GM10847 (cell line): ENCODE results near the gene NES.

Source experiments
- POLR2A ChIP-seq: IDR thresholded peaks from 2 replicates; pipeline ENCODE4 v1.6.1; 2011; ENCODE audit not compliant: insufficient read length; ENCODE audit errors: extremely low read depth

NES gene

DNA sequence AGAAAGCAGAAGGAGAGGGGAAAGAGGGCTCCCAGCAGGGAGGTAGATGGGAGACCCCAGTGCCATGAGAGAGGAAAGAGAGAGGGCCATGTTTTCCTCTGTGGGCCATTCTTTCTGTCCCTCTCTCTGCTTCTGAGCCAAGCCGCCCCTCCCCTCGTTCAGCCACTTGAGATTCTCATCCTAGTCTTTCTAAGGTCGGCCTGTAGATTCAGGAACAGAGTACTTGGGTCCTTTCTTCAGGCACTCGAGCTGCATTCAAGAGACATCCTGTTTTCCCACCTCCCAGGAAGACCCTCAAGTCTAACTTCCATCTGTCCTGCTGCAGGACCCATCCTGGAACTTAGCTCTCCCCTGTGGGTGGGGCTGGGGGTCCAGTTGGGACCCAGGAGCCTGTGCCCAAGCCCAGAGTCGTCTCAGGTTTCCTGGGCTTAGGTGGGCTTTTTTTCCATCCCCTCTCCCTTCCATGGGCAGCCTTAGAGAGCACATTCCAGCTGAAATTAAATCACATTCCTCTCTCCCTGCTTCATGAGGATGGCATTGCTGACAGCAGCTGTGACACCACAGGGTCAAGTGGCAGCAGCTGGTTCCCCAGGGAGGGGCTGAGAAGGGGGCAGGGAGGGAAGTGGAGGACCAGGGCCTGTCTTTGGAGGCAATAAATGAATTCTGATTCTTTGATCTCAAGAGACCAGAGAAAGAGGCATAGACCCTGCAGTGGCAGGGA lies 13.0 kb downstream of the NES start:
- no peak for TF ChIP-seq POLR2A

- no peak for TF ChIP-seq POLR2A
Measured at GRCh38 chr1:156663178-156663577, 14.0 kb downstream of the NES start.

- TF ChIP-seq POLR2A, result no peak
Measured at GRCh38 chr1:156662800-156663055, 14.5 kb downstream of the NES start.

GRCh38 chr1:156662005-156662799 lies 15.0 kb downstream of the NES start:
- no peak for TF ChIP-seq POLR2A

- no peak for TF ChIP-seq POLR2A
Measured at GRCh38 chr1:156660752-156661112, 16.5 kb downstream of the NES start.

GRCh38 chr1:156659988-156660751 lies 17.0 kb downstream of the NES start:
- TF ChIP-seq POLR2A, result peak; percentile 35

- TF ChIP-seq POLR2A, result no peak
Measured at GRCh38 chr1:156659661-156659987, 17.6 kb downstream of the NES start.

DNA sequence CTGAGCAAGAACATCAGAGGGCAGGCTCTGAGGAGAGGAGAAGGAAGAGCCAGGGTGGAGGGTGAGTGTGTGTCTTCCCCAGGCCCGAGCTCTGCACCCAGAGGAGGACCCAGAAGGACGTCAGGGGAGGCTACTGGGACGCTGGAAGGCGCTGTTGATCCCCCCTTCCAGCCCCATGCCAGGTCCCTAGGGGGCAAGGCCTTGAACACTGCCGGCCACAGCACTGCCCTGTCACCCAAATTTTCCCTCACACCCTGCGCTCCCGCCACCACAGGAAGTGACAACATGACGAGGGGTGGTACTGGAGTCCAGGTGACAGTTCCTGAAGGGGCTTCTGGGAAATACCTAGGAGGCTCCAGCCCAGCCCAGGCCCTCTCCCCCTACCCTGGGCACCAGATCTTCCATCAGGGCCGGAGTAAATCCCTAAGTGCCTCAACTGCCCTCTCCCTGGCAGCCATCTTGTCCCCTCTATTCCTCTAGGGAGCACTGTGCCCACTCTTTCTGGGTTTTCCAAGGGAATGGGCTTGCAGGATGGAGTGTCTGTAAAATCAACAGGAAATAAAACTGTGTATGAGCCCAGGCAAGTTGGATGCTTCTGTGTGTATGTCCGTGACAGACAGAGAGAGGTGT lies 18.1 kb downstream of the NES start:
- no peak for TF ChIP-seq POLR2A

DNA sequence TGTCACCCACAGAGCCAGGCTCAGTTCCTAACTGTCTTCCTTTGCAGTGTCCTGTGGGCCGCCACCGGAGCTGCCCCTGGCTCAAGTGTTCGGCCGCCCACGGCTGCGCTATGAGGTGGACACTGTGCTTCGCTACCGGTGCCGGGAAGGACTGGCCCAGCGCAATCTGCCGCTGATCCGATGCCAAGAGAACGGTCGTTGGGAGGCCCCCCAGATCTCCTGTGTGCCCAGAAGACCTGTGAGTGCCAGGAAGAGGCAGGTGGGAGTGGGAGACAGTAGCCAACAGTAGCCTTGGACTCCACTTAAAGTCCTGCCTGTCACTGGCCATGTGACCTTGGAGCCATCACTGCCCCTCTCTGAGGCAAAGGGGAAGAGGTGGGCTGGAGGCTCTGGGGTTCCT lies 18.7 kb downstream of the NES start:
- TF ChIP-seq POLR2A, result no peak

DNA sequence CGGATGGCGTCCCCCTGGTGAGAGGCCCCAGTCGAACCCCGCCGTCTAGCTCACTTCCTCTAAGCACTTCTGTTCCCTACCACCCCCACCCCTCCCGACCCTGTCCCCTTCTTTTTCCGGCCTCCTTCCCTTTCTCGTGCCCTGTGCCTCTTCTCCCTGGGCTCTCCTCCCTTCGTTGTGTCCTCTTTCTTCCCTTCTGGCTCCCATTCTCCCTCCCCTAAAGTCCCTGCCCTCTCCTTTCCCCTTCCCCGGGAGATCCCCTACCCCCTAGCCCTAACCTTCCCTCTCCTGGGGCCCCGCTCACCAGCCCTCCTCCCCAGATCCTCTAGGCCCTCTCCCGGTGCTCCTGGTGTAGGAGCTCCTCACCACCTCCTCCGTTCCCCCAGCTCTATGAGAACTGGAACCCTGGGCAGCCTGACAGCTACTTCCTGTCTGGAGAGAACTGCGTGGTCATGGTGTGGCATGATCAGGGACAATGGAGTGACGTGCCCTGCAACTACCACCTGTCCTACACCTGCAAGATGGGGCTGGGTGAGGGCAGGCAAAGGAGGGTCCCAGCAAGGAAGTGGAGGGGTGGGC lies 19.4 kb downstream of the NES start:
- TF ChIP-seq POLR2A, result no peak

DNA sequence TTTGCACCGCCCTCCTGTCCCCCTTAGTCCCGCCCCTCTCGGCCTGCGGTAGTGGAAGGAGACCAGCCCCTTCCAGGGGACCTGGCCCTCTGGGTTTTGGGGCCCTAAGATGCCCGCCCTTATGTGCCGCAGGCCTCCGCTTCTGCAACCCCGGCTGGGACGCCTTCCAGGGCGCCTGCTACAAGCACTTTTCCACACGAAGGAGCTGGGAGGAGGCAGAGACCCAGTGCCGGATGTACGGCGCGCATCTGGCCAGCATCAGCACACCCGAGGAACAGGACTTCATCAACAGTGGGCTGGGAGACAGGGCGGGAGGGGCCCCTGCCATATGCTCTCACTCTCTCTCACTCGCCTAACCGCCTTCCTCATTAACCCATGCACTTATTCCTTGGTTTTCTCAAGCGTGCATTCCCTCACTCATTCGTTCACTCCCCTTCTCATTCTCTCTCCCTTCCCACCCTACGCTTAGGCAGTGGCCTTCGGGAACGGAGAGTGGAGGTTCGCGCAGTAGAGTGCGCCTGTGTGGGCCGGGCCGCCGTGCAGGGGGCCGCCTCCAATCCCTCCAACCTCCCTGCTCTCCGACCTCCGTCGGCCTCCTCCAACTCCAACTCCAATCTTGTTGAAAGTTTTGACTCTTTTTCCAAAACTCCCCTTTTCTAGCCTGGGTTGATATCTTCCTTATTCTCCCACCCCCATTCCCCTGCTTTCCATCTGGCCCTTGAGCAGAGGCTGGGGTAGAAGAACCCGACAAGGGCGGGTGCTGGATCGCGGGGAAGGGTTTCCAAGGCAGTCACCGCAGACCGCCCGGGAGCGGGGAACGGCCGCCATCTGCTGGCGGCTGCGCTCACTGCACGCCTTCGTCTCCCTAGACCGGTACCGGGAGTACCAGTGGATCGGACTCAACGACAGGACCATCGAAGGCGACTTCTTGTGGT lies 20.1 kb downstream of the NES start:
- no peak for TF ChIP-seq POLR2A

- TF ChIP-seq POLR2A, result no peak
Measured at GRCh38 chr1:156655904-156656516, 21.2 kb downstream of the NES start.

GRCh38 chr1:156655151-156655903 lies 21.9 kb downstream of the NES start:
- TF ChIP-seq POLR2A, result no peak
